Urothelium cell line (cell line): ENCODE data around the gene COL20A1.

Experiments
- DNase-seq: peaks from one replicate; pipeline ENCODE4 v3.0.0; 2011; ENCODE audit warnings: low spot score, mixed read lengths
- FAIRE-seq: peaks from 2 replicates; lab custom pipeline; 2011; peaks lifted over from hg19 to GRCh38; lab: Jason Lieb, UNC

The COL20A1 gene

GRCh38 chr20:63317061-63317460 is 24.1 kb downstream of the COL20A1 start:
- DNase-seq: no peak
- peak; percentile 40 for FAIRE-seq

- peak; percentile 88 for FAIRE-seq
- DNase-seq: no peak
These were observed 24.8 kb downstream of the COL20A1 start for GRCh38 chr20:63317601-63318291.

GRCh38 chr20:63318391-63319163 is 25.6 kb downstream of the COL20A1 start:
- FAIRE-seq: peak; percentile 35
- no peak for DNase-seq

GRCh38 chr20:63319164-63320040 is 26.4 kb downstream of the COL20A1 start:
- FAIRE-seq (peak; percentile 37), DNase-seq (no peak)

- FAIRE-seq (peak; percentile 93), DNase-seq (no peak)
These were observed 27.1 kb downstream of the COL20A1 start for GRCh38 chr20:63320041-63320511.

GRCh38 chr20:63320616-63321147 is 27.7 kb downstream of the COL20A1 start:
- FAIRE-seq (no peak), DNase-seq (no peak)

GRCh38 chr20:63321148-63321831 is 28.3 kb downstream of the COL20A1 start:
- peak; percentile 35 for FAIRE-seq
- DNase-seq: no peak

GRCh38 chr20:63322146-63322932 is 29.4 kb downstream of the COL20A1 start:
- no peak for FAIRE-seq
- DNase-seq: no peak

- DNase-seq (no peak), FAIRE-seq (no peak)
These were observed 29.9 kb downstream of the COL20A1 start for GRCh38 chr20:63322933-63323273.

- FAIRE-seq (no peak), DNase-seq (no peak)
These were observed 30.5 kb downstream of the COL20A1 start for GRCh38 chr20:63323357-63323981.

- no peak for DNase-seq
- no peak for FAIRE-seq
These were observed 32.1 kb downstream of the COL20A1 start for GRCh38 chr20:63325021-63325471.

- DNase-seq (no peak), FAIRE-seq (peak; percentile 20)
These were observed 32.7 kb downstream of the COL20A1 start for GRCh38 chr20:63325554-63326313.

- no peak for DNase-seq
- FAIRE-seq: no peak
These were observed 33.6 kb downstream of the COL20A1 start for GRCh38 chr20:63326314-63327230.

GRCh38 chr20:63327231-63327745 is 34.3 kb downstream of the COL20A1 start:
- FAIRE-seq: peak; percentile 67
- DNase-seq: no peak

GRCh38 chr20:63328026-63328700 is 35.2 kb downstream of the COL20A1 start:
- FAIRE-seq (peak; percentile 79), DNase-seq (no peak)

GRCh38 chr20:63328718-63329275 is 35.8 kb downstream of the COL20A1 start:
- FAIRE-seq: no peak
- no peak for DNase-seq
